ENCODE data around the gene MED9.

Gene MED9

GRCh38 chr17:17491546-17491988 lies 14.8 kb downstream of the MED9 start:
- DNase-seq: no peak

GRCh38 chr17:17492085-17492484 lies 15.3 kb downstream of the MED9 start:
- DNase-seq: no peak

GRCh38 chr17:17492571-17492970 lies 15.8 kb downstream of the MED9 start:
- no peak for DNase-seq

GRCh38 chr17:17493249-17493985 lies 16.6 kb downstream of the MED9 start:
- peak in 1 of 14 donors; percentile 70 for DNase-seq

GRCh38 chr17:17493986-17494466 lies 17.2 kb downstream of the MED9 start:
- peak in 1 of 14 donors; percentile 32 for DNase-seq

GRCh38 chr17:17494499-17494869 lies 17.7 kb downstream of the MED9 start:
- DNase-seq: peak in 3 of 14 donors; percentile 28 to 41 (median 39)

- peak in 5 of 14 donors; percentile 11 to 57 (median 41) for DNase-seq
Observed at GRCh38 chr17:17494870-17495535, 18.2 kb downstream of the MED9 start.

GRCh38 chr17:17495536-17496188 lies 18.9 kb downstream of the MED9 start:
- DNase-seq: peak in 2 of 14 donors; percentile 56 to 66

- peak; percentile 42 to 91 (median 82) for DNase-seq
Observed at GRCh38 chr17:17496189-17497064, 19.6 kb downstream of the MED9 start, which contains the start of gene RASD1. Gene RASD1 (minus strand): TSS chr17:17496395. CDS start chr17:17496181, 214 bp downstream.

GRCh38 chr17:17497065-17497844 lies 20.5 kb downstream of the MED9 start:
- DNase-seq: no peak

GRCh38 chr17:17497845-17498520 lies 21.2 kb downstream of the MED9 start:
- no peak for DNase-seq

- no peak for DNase-seq
Observed at GRCh38 chr17:17498606-17499301, 22.0 kb downstream of the MED9 start.

- no peak for DNase-seq
Observed at GRCh38 chr17:17499402-17500145, 22.8 kb downstream of the MED9 start.

- no peak for DNase-seq
Observed at GRCh38 chr17:17500999-17501605, 24.3 kb downstream of the MED9 start.

GRCh38 chr17:17502741-17503565 lies 26.2 kb downstream of the MED9 start:
- no peak for DNase-seq

GRCh38 chr17:17503566-17504130 lies 26.8 kb downstream of the MED9 start:
- peak in 8 of 14 donors; percentile 15 to 64 (median 40) for DNase-seq

GRCh38 chr17:17504341-17505140 lies 27.7 kb downstream of the MED9 start:
- DNase-seq: no peak
